BLaER1 (cell line): ENCODE measurements around the gene TRPV4.

Experiments
- H3K27ac ChIP-seq: shearing (Covaris generic); formaldehyde crosslinking; 2 replicates; pipeline ENCODE4 v1.8.1; 2022
- H3K27me3 ChIP-seq: shearing (Covaris generic); formaldehyde crosslinking; 2 replicates; pipeline ENCODE4 v1.8.1; 2022
- H3K36me3 ChIP-seq: shearing (Covaris generic); formaldehyde crosslinking; 2 replicates; pipeline ENCODE4 v1.8.1; 2022
- H3K4me1 ChIP-seq: shearing (Covaris generic); formaldehyde crosslinking; 2 replicates; pipeline ENCODE4 v1.8.1; 2022
- H3K4me2 ChIP-seq: shearing (Covaris generic); formaldehyde crosslinking; 2 replicates; pipeline ENCODE4 v1.8.1; 2022
- H3K4me3 ChIP-seq: shearing (Covaris generic); formaldehyde crosslinking; 2 replicates; pipeline ENCODE4 v1.8.1; 2022
- H3K9ac ChIP-seq: shearing (Covaris generic); formaldehyde crosslinking; 2 replicates; pipeline ENCODE4 v1.8.1; 2022
- H3K9me3 ChIP-seq: shearing (Covaris generic); formaldehyde crosslinking; 2 replicates; pipeline ENCODE4 v1.8.1; 2022
- H4K20me1 ChIP-seq: shearing (Covaris generic); formaldehyde crosslinking; 2 replicates; pipeline ENCODE4 v1.8.1; 2022
- Cebpa-rat ChIP-seq: shearing (Covaris generic); IDR thresholded peaks from 2 replicates; pipeline ENCODE4 v1.8.1; 2022

Gene TRPV4

DNA sequence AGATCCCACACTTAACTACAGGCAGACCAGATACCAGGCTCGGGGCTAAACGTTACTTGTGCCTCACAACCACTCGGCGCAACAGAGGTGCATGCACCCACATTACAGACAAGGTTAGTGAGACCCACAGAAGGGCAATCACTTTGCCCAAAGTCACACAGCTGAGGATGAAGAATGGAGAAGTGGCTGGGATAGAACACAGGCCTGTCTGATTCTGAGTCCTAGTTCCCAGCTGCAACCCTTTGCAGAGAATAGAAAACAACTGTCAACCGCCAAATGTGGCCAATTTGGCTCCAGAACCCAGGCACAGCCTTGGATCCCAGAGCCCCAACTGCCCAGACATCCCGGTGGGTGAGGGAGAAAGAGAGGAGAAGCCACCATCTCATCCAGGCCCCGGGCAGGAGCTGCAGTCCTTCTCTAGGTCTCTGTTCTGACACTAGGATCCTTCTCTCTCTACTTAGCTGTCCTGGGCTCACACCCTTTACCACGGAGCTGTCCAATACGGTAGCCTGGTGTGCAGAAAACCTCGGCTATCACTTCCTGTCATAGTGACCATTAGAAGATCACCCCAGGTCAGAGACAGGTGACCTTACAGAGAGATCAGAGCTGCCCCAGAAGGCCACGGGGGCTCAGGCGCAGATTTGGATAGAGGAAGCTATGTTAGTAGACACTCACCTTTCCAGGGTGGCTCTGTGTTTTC is 60.4 kb downstream of the TRPV4 start:
- Histone ChIP-seq H3K4me2 (peak overlapping the region; percentile 43), H3K27me3 (no peaks in the 10 kb centered on the region), H4K20me1 (0 out of 2 replicates have a peak, but pooled peaks cover 7% of the 10 kb centered on the region), H3K27ac (no peak overlapping the region), H3K36me3 (no peaks in the 10 kb centered on the region), H3K9ac (no peak overlapping the region), H3K4me3 (no peak overlapping the region), H3K4me1 (peaks cover 8% of the 10 kb centered on the region; the same call in 1 of the 2 replicates), H3K9me3 (no peaks in the 10 kb centered on the region)
- no peak for TF ChIP-seq Cebpa-rat

DNA sequence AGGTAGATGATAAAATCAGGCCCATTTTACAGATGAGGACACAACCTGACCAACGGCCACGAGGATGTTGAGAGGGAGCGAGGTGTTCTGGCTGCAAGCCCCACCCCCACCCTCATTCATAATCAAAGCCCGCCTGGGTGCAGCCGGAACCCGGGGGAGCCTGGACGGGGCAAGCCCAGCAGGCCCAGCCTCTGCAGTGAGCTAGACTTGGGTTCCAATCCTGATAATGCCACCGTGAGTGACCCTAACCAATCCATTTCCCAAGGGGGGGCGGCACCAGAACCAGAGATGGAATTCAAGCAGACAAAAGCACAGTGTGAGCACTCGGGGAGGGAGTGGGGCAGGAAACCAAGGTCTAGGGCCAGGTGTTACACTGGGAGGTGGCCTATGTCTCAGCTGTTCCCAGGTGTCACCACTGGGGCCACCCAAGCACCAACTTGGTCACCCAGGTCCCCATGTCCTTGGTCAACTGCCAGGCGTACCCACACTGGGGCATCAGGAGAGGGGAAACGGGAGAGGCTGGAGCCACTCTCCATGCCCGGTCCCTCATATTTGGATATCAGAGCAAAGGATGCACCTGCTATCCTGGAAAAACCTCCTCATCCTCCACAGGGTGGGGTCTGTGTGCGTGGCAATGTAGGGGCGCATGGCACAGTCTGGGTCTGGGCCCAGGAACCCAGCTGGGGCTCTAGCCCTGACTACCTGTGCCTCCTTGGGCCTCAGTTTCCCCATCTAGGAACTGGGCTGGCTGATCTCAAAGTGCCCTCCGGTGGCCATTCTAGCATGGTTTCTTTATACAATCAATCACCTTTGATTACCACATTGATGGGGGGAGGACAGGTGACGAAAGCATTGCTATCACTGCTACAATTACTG is 61.2 kb downstream of the TRPV4 start:
- Histone ChIP-seq H3K4me2 (no peak overlapping the region), H3K4me1 (peaks cover under 1% of the 10 kb centered on the region; the same call in 1 of the 2 replicates), H3K4me3 (no peak overlapping the region), H4K20me1 (0 out of 2 replicates have a peak, but pooled peaks cover 7% of the 10 kb centered on the region), H3K27ac (no peak overlapping the region), H3K36me3 (no peaks in the 10 kb centered on the region), H3K9ac (no peak overlapping the region), H3K9me3 (no peaks in the 10 kb centered on the region), H3K27me3 (no peaks in the 10 kb centered on the region)
- no peak for TF ChIP-seq Cebpa-rat

DNA sequence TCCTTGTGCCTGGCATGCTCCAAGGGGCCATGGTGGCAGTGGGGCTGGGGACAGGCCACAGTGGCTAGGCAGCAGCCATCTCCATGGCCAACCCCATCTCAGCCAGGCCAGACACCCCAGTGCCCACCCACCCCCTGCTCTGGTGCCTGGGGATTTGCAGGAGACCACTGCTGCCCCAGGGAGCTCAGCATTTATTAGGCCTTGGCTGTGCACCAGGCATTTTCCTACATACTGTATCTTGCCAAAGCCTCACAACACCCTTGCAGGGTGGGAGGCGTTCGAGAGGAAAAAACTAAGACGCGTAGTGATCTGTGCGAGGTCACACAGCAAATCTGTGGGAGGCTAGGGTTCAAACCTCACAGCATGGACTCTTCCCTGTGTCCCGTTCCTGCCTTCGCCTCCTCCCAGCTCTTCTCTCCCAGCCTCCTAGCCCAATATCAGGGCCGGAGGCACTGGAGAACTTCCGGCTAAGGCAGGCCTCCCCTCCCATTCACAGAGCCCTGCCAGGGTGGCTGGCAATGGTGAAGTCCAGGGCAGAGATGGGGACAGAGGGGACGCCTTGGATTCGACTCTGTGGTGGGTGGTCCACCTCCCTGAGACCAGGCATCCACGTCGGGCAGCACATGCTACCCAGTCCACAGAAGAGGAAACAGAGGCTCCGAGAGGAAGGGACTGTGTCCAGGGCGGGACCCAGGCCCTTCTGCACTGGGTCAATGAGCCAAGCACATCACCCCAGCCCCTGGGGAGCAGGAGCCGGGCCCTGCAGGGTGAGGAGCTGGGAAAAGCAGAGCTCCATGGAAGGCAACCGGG is 62.1 kb downstream of the TRPV4 start:
- no peak overlapping the region for H3K9ac ChIP-seq
- no peaks in the 10 kb centered on the region for H3K9me3 ChIP-seq
- H3K4me2 ChIP-seq = no peak overlapping the region
- H3K4me1 ChIP-seq = no peaks in the 10 kb centered on the region; the same call in 1 of the 2 replicates
- H4K20me1 ChIP-seq = 0 out of 2 replicates have a peak, but pooled peaks cover 7% of the 10 kb centered on the region
- TF ChIP-seq Cebpa-rat = no peak
- H3K4me3 ChIP-seq = no peak overlapping the region
- H3K27ac ChIP-seq = no peak overlapping the region
- no peaks in the 10 kb centered on the region for H3K36me3 ChIP-seq
- H3K27me3 ChIP-seq = no peaks in the 10 kb centered on the region

DNA sequence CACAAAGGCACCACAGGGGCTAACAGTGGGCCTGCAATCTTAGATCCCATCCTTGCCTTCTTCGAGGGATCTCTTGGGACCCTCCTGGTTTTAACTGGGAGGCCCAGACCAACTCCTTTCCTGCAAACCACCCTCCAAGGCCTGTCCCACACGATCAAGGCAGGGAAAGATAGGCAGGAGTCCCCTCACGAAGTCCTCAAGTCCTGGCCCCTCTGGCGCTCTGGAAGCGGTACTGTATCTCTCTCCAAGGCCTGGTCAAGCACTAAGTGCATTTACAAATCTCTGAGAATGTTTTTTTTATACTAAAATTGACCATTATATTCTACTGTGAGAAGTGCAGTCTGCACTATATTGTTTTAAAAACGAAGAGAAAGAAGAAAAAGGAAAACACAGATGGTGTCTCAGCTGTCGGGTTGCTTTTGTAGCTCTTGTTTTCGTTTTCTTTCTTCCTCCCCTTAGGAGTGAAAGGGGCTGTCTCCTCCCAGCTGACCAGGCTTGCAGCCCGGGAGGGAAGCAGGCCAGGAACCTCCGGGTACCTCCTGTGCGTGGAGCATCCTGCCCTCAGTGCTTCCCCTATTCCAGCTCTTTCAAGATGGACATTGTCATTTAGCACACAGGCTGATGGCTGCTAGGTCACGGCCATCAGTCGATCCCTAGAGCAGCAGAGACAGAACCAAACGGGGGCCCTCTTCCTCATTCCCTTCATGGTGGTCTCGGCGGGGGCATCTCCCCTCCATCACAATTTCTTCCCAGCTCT is 62.9 kb downstream of the TRPV4 start:
- no peaks in the 10 kb centered on the region for H3K9me3 ChIP-seq
- no peaks in the 10 kb centered on the region; the same call in 1 of the 2 replicates for H3K4me1 ChIP-seq
- H3K4me3 ChIP-seq = no peak overlapping the region
- H4K20me1 ChIP-seq = 0 out of 2 replicates have a peak, but pooled peaks cover 7% of the 10 kb centered on the region
- H3K4me2 ChIP-seq = no peak overlapping the region
- no peaks in the 10 kb centered on the region for H3K27me3 ChIP-seq
- no peak for TF ChIP-seq Cebpa-rat
- no peak overlapping the region for H3K27ac ChIP-seq
- H3K36me3 ChIP-seq = no peaks in the 10 kb centered on the region
- no peak overlapping the region for H3K9ac ChIP-seq

DNA sequence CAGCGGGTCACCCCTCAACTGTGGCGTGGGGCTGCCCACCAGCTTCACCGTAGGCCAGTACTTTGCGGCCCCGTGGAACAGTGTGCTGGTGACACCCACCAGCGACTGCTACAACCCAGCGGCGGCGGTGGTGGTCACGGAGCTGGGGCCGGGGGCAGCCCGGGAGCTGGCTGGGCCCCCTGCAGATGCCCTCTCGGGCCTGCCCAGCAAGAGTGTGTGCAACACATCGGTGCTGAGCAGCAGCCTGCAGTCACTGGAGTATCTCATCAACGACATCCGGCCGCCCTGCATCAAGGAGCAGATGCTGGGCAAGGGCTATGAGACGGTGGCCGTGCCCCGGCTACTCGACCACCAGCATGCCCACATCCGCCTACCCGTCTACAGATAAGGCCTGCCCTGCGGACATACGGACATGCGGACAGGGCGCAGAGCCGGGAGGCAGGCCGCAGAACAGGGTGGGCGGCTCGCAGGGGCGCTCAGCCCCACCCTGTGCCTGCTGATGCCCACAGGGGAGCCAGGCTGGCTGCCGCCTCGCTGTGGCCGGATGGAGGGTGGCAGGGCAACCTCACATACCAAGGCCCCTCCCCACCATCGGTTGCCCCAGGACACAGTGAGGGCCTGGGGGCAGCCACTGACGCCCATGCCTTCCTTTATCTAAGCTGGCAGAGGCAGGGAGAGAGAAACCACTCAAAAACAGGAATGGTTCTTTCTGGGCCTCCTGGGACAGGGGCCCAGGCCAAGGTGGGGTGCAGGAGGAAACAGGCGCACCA is 64.1 kb downstream of the TRPV4 start:
- H3K27ac ChIP-seq = no peak overlapping the region
- H4K20me1 ChIP-seq = 0 out of 2 replicates have a peak, but pooled peaks cover 7% of the 10 kb centered on the region
- H3K4me2 ChIP-seq = no peak overlapping the region
- TF ChIP-seq Cebpa-rat = no peak
- H3K27me3 ChIP-seq = no peaks in the 10 kb centered on the region
- H3K9ac ChIP-seq = no peak overlapping the region
- H3K4me1 ChIP-seq = no peaks in the 10 kb centered on the region; the same call in 1 of the 2 replicates
- no peaks in the 10 kb centered on the region for H3K36me3 ChIP-seq
- H3K9me3 ChIP-seq = no peaks in the 10 kb centered on the region
- H3K4me3 ChIP-seq = no peak overlapping the region

DNA sequence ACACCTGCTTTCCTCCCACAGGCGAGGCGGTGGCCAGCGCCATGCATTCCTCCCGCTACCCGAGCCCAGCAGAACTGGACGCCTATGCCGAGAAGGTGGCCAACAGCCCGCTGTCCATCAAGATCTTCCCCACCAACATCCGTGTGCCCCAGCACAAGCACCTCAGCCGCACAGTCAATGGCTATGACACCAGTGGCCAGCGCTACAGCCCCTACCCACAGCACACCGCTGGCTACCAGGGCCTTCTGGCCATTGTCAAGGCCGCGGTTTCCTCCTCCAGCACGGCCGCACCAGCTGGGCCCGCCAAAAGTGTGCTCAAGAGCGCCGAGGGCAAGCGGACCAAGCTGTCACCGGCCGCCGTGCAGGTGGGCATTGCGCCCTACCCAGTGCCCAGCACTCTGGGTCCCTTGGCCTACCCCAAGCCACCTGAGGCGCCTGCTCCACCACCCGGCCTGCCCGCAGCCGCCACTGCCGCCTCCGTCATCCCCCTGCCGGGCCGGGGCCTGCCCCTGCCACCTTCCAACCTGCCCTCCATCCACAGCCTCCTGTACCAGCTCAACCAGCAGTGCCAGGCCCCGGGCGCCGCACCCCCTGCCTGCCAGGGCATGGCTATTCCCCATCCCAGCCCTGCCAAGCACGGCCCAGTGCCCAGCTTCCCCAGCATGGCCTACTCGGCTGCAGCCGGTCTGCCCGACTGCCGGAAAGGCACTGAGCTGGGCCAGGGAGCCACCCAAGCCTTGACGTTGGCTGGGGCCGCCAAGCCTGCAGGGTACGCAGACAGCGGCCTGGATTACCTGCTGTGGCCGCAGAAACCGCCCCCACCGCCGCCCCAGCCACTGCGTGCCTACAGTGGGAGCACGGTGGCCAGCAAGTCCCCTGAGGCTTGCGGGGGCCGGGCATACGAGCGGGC is 65.0 kb downstream of the TRPV4 start:
- Histone ChIP-seq H3K9me3 (0 out of 2 replicates have a peak, but pooled peaks cover 4% of the 10 kb centered on the region), H3K36me3 (no peaks in the 10 kb centered on the region), H3K27ac (no peak overlapping the region), H3K4me3 (no peak overlapping the region), H3K4me1 (no peaks in the 10 kb centered on the region; the same call in 1 of the 2 replicates), H4K20me1 (0 out of 2 replicates have a peak, but pooled peaks cover 7% of the 10 kb centered on the region), H3K27me3 (no peaks in the 10 kb centered on the region), H3K4me2 (no peak overlapping the region), H3K9ac (no peak overlapping the region)
- no peak for TF ChIP-seq Cebpa-rat

DNA sequence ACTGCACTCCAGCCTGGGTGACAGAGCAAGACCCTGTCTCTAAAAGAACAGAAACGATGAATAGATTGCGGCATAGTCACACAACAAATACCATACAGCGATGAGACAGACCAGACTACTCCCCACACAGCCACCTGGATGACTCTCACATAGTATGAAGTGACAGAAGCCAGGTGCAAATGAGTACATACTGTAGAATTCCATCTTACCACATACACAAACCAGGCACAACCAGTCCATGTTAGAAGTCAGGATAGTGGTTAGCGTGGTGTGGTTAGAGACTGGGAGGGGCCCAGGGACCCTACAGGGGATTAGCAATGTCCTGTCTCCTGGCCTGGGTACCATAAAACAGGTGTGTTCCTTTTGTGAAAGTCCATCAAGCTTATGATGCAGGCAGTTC is 65.7 kb downstream of the TRPV4 start:
- Histone ChIP-seq H3K4me3 (no peak overlapping the region), H3K27ac (no peak overlapping the region), H3K36me3 (no peaks in the 10 kb centered on the region), H3K9ac (no peak overlapping the region), H3K9me3 (0 out of 2 replicates have a peak, but pooled peaks cover 4% of the 10 kb centered on the region), H4K20me1 (0 out of 2 replicates have a peak, but pooled peaks cover 7% of the 10 kb centered on the region), H3K4me2 (no peak overlapping the region), H3K4me1 (no peaks in the 10 kb centered on the region), H3K27me3 (no peaks in the 10 kb centered on the region)
- no peak for TF ChIP-seq Cebpa-rat
